IPS DF 4.7 (cell line): ENCODE results near the gene SNTG2.
"Not testable (repeated sequence)": the region's sequence is repeated elsewhere in the genome, so short reads cannot be mapped to it uniquely, and the experiment has no call there.

ENCODE experiments used
- DNase-seq: peaks from one replicate; pipeline ENCODE4 v3.0.0-alpha.2; 2013; ENCODE audit warnings: low spot score; ENCODE audit errors: extremely low read depth

Gene SNTG2

GRCh38 chr2:1173528-1173927 lies 222.9 kb downstream of the SNTG2 start:
- no peak for DNase-seq

DNA sequence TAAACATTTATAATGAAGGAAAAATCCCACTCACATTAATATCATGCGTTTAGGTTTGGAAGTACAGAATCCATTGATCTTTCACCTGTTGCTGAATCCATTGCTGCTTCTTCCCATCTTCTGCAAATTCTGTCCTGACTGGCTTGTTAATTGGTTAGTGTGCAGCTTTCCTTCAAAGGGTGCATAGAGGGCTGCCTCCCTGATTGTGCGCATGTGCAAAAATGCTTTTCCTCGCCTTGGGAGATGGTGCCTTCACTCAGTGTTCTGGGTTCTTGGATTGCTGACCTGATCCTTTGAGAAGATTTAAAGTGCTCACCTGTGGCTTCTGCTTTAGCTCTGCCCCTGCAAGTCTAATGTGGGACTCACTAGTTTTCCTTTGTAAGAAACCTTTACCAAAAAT lies 231.2 kb downstream of the SNTG2 start:
- no peak for DNase-seq

- DNase-seq: no peak
These were observed 232.7 kb downstream of the SNTG2 start for GRCh38 chr2:1183300-1183699.

DNA sequence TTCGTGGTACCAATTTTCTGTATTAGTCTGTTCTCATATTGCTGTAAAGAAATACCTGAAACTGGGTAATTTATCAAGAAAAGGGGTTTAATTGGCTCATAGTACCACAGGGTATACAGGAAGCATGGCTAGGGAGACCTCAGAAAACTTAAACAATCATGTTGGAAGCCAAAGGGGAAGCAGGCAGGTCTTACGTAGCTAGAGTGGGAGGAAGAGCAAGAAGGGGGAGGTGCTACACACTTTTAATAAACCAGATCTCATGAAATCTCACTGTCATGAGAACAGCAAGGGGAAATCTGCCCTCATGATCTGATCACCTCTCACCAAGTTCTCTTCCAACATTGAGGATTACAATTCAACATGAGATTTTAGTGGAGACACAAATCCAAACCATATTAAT lies 235.8 kb downstream of the SNTG2 start:
- DNase-seq: no peak

GRCh38 chr2:1187189-1187588 lies 236.5 kb downstream of the SNTG2 start:
- DNase-seq: no peak

DNA sequence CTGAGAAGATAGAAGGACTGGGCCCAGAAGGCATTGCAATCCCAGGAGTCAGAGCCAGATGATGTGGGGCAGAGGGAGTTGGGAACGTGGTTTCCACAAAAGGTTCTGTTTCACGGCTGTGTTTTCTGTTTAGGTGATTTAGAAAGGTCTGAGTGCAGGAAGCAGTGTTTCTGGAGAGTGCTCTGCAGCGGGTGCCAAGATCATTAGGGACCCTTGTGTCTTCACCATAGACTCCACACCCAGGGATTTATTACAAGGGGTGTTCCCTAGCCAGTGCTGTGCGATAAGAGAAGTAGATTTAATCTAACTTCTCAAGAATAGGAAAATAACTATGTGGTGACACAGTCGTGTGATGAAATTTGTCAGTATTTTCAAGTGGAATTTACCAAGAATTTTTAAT lies 241.5 kb downstream of the SNTG2 start:
- DNase-seq: no peak

DNA sequence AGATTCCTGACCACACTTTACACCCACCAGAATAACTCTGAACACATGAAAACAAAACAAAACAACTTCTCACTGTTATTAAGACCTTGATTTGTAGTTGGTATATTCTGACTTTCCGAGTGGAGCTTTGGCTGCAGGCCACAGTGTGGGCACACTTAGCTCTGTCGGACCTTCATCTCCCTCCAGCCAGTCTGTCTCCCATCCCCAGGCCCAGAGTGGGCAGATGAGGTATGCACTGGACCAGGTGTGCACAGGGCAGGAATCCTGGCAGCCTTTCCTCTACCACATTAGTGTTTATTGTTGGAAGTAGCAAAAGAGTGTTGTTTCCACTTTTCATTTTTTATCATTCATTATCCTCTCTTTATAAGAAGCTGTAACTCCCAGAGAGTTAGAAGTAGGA lies 243.2 kb downstream of the SNTG2 start:
- no peak for DNase-seq

DNA sequence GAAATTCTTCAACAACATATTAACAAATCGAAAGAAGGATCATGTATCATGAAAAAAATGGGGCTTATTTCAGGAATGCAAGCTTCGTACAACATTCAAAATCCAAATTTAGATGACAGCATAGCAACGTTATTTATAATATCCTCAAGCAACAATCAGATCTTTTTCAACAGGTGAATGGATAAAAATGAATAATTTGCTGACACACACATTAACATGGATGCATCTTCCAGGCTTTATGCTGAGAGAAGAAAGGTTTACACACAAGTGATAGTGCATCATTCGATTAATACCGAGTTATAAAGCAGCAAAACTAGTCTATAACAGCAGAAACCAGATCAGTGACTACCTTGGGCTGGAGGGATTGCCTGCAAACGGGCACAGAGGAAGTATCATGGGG lies 253.1 kb downstream of the SNTG2 start:
- no peak for DNase-seq

- no peak for DNase-seq
These were observed 255.2 kb downstream of the SNTG2 start for GRCh38 chr2:1205853-1206252.

DNA sequence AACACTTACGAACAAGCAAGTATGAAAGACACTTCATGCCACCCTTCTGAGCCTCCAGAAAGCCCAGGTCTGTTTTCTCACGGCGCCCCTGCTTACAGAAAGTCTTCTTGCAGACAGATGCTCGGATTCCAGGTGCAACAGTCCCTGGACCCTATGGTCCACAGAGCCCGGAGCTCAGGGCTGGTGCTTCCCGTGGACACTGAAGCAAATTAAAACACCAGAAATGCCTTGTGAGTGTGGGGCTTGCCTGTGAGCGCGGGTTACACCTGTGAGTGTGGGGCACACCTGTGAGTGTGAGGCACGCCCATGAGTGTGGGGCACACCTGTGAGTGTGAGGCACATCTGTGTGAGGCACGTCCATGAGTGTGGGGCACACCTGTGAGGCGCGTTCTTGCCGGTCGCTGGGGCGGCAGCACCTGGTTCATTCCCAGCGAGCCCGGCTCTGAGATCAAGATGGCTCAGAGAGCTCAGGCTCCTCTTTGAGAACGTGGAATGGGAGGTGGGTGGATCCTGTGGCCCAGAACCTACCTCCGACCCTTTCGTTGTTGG lies 257.4 kb downstream of the SNTG2 start:
- DNase-seq: no peak

DNA sequence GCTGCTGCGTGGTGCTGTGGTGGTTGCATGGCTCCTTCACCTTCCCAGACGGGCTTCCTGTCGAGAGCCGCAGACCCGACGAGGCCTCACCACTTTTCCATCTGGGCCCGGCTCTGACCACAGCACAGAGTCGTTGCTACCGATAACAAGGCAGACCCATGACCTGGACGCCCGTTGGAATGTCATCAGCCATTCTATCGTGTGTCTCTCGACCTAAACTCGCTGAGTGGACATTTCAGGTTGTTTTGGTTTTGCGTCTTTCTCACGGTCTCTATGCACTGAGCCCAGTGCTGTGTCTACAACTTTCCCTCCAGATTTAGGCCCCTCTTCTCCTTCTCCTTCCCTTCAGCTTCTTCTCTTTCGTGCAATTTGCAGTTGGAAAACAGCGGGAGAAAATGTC lies 257.9 kb downstream of the SNTG2 start:
- DNase-seq: no peak

DNA sequence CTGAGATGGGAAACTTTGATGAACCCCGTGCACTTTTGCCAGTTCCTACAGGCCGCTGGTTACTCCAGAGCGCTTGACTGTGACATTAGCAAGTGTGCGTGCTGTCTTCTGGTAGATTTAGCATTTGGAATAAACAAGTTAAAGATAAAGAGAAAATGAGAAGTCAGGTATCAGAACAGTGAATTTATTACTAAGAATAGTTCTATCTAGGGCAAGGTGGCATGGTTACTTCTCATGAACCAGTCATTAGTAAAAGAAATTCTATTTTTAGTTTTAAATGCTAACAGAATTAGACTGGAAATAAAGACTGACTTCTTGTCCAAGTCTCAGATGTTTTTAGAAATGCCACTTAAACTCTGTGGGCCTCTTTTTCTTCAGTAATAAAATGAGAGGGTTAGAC lies 258.6 kb downstream of the SNTG2 start:
- no peak for DNase-seq

DNA sequence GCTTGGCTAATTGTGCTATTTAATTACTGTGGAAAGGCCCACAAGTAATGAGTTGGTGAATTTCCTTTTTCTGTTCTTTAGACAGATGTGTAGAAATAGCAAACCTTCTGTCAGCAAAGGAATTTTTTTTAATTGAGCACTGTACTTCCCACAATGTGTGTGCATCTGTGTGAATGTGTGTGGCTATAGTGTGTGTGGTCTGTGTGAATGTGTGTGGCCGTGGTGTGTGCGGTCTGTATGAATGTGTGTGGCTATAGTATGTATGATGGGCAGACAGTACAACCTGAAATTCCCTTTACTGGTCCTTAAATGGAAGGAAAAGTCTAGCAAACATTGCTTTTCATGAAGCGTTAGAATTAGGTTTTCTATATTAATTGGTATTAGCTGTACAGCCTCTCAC lies 259.1 kb downstream of the SNTG2 start:
- DNase-seq: no peak

GRCh38 chr2:1210352-1210751 lies 259.7 kb downstream of the SNTG2 start:
- no peak for DNase-seq

DNA sequence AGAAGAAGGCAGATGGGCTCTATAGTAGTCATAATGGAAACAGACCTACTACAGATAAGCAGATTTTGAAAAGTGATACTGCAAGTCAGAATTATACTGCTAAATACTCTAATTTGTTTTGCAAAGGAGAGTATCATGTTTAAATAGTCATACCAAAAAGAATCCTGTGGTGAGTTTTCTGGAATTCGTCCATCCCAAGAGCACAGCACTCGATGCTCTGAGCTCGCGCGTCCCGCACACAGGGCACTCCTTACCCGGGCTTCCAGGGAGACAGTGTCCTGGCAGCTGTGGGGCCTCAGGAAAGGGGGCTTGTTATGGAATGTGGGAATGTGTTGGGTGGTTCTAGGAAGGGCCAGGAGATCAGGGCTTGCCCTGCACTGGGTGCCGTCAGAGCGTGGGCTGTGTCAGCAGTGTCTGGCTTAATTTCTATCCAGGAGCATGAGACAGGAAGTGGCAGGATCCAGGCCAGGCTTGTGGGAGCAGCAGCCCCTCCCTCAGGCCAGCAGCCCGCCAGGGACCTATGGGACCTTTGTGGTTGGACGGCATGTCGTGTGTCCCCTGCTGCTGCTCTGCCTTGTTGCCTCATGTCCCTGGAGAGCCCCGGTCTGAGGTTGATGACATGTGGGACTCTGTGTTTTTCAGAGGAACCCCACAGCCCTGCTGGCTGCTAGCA lies 269.4 kb downstream of the SNTG2 start:
- DNase-seq: no peak

DNA sequence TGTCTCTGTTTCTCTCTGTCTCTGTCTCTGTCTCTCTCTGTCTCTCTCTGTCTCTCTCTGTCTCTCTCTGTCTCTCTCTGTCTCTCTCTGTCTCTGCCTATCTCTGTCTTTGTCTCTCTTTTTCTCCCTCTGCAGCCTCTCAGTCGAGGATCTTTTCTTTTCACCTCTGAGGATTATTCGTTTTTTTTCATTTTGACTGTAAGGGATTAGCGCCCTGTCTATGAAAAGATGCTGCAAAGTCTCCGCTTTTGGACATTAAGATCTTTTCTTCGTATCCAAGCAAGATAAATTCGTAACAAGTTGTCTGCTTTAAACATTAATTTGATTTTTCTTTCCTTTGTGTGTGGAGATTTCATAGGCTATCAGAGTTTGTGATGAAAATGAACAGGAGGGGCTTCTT lies 271.4 kb downstream of the SNTG2 start:
- DNase-seq: no peak

DNA sequence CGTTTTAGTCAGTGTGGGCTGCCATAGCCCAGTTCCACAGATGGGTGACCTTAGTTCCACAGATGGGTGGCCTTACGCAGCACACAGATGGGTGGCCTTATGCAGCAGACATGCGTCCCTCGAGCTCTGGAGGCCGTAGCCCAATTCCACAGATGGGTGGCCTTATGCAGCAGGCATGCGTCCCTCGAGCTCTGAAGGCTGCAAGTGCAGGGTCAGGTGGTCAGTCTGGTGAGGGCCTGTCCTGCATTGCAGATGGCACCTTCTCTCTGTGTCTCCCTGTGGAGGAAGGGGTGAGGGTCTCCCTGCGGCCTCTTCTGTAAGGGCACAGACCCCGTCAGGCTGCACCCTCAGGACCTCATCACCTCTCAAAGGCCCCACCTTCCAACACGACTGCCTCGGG lies 273.1 kb downstream of the SNTG2 start:
- DNase-seq: no peak

DNA sequence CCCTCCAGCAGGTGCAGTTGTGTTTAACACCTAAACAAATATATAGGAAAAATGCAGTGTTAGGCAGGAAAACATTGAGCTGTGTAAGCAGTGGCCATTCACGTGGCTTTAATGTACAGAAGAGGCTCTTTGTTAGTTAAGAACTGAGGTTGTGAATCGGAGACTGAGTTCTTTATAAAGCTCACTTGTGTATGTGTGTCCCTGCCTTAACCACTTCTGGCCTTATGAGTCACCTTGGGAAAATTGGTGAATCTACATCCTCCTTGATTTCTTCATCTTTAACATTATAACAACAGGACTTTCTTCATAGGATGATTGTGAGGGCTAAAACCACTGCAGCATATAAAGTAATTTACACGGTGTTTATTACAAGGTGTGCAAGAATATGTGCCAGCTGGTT lies 274.3 kb downstream of the SNTG2 start:
- no peak for DNase-seq

DNA sequence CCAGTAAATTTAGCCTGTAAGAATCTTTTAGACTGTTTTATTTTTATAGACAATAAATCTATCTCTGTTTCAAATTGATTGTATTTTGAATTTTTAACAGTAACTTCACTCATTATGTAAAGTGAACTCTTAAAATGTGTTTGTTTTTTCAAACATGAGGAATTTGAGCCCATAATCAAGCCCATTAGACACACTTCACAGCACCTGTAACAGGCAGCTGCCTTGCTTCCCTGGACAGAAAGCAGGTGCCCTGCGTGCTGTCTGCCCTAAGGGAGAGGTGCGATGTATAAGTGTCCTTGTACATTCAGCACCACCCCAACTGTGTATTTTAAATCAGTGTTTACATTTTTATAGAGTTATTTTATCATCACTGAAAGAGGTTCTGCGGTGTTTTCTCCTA lies 276.1 kb downstream of the SNTG2 start:
- no peak for DNase-seq

- no peak for DNase-seq
These were observed 276.7 kb downstream of the SNTG2 start for GRCh38 chr2:1227274-1227900.

GRCh38 chr2:1229596-1229995 lies 278.9 kb downstream of the SNTG2 start:
- DNase-seq: not testable (repeated sequence)

- no peak for DNase-seq
These were observed 279.7 kb downstream of the SNTG2 start for GRCh38 chr2:1230155-1230893.
